Natural killer cell (primary cell): Measurements from ENCODE around the gene KLF5. TPM values are rescaled to one million over a fixed set of nuclear protein-coding genes. Genes with fewer than 3 reads are reported as not detected.

Experiments used
- ATAC-seq, 3 donors: fragments of 150-1000 bp in 2 of 3; fragments of 200-7000 bp in 1 of 3; cut with Tn5 transposase; 1 replicate in 1 of 3; 2 replicates in 2 of 3; pipeline ENCODE4 v1.10.0; 2021; ENCODE audit warnings: mild to moderate bottlenecking in 2 of 3, moderate library complexity in 2 of 3
- DNase-seq, 2 donors: peaks; one replicate each; pipeline versions ENCODE4 v3.0.0 to v3.0.0-alpha.2; 2013 to 2021; ENCODE audit warnings: mixed read lengths in 1 of 2
- H3K27ac ChIP-seq: one replicate; pipeline ENCODE4 v1.5.1; 2013; ENCODE audit warnings: mild to moderate bottlenecking, low read length
- H3K27me3 ChIP-seq: one replicate; pipeline ENCODE4 v1.6.1; 2013; ENCODE audit warnings: low read length; ENCODE audit not compliant: control insufficient read depth, insufficient read depth
- H3K36me3 ChIP-seq: one replicate; pipeline ENCODE4 v1.6.1; 2013; ENCODE audit warnings: low read length; ENCODE audit not compliant: control insufficient read depth, insufficient read depth
- H3K4me1 ChIP-seq: one replicate; pipeline ENCODE4 v1.6.1; 2013; ENCODE audit warnings: low read length; ENCODE audit not compliant: control insufficient read depth, insufficient read depth
- H3K4me3 ChIP-seq: one replicate; pipeline ENCODE4 v1.5.1; 2013; ENCODE audit warnings: low read length
- H3K9me3 ChIP-seq: one replicate; pipeline ENCODE4 v1.6.1; 2013; ENCODE audit warnings: low read length; ENCODE audit not compliant: control insufficient read depth, insufficient read depth
- H3K27ac Mint-ChIP-seq, 2 donors: one replicate each; pipeline ENCODE4 v1.8.0; 2022; ENCODE audit warnings: mild to moderate bottlenecking in 2 of 2, mixed read lengths in 2 of 2, moderate library complexity in 1 of 2
- H3K27me3 Mint-ChIP-seq, 2 donors: one replicate each; pipeline ENCODE4 v1.8.0; 2022; ENCODE audit warnings: low read depth in 2 of 2, mixed read lengths in 2 of 2
- H3K36me3 Mint-ChIP-seq: one replicate; pipeline ENCODE4 v1.8.0; 2022; ENCODE audit warnings: mixed read lengths
- H3K4me1 Mint-ChIP-seq, 2 donors: one replicate each; pipeline ENCODE4 v1.8.0; 2022; ENCODE audit warnings: mixed read lengths in 2 of 2
- H3K4me3 Mint-ChIP-seq: one replicate; pipeline ENCODE4 v1.8.0; 2022; ENCODE audit warnings: mild to moderate bottlenecking, moderate library complexity, mixed read lengths
- H3K9me3 Mint-ChIP-seq, 2 donors: one replicate each; pipeline ENCODE4 v1.8.0; 2022; ENCODE audit warnings: mixed read lengths in 2 of 2
- CTCF ChIP-seq: fragments of 200-600 bp; IDR thresholded peaks from one replicate; pipeline ENCODE4 v1.8.0; 2022; ENCODE audit warnings: antibody characterized with exemption
- WGBS: methylation state at CpG from one replicate; pipeline ENCODE4 v1.1.7; 2013; ENCODE audit warnings: missing lambda C conversion rate; ENCODE audit not compliant: insufficient coverage; 5-methylcytosine and 5-hydroxymethylcytosine counted together
- intact Hi-C: fragments of 100-400 bp; cut with micrococcal nuclease; formaldehyde crosslinking; loops from one replicate; pipeline ENCODE4 v1.14.2; 2022
- total RNA-seq, 4 donors: library from RNA; stranded (reverse); fragments of 120-200 nt in 1 of 4; gene quantifications; one replicate each; pipeline versions ENCODE4 v1.2.3 to v1.2.4, GENCODE V29; 2013 to 2022

KLF5 gene
- total RNA-seq, 3 donors from 2014 or later (not counting 1 experiment from before 2014, with no cell fraction given), result 1.2 to 48.5 (median 2.0) TPM

GRCh38 chr13:73062468-73062867, 3.7 kb downstream of the KLF5 start:
- Mint-ChIP-seq H3K9me3 (no peaks in the 10 kb centered on the region), H3K36me3 (no peaks in the 10 kb centered on the region), H3K4me3 (no peak overlapping the region), H3K4me1 (peaks cover 19 to 20% of the 10 kb centered on the region in 2 donors), H3K27me3 (peaks cover 39 to 51% of the 10 kb centered on the region in 2 donors), H3K27ac (no peak overlapping the region)
- Histone ChIP-seq H3K36me3 (no peaks in the 10 kb centered on the region), H3K4me3 (no peak overlapping the region), H3K9me3 (no peaks in the 10 kb centered on the region), H3K27ac (no peak overlapping the region), H3K4me1 (peaks cover 13% of the 10 kb centered on the region), H3K27me3 (peaks cover 22% of the 10 kb centered on the region)
- intact Hi-C loops, result no loop called here
- TF ChIP-seq CTCF, result no peak
- no peak for ATAC-seq
- WGBS, result 98% methylated on average over 9 of the region's 13 CpGs
- DNase-seq, result no peak

- Histone ChIP-seq H3K27ac (no peak overlapping the region), H3K27me3 (peaks cover 15% of the 10 kb centered on the region), H3K4me1 (peaks cover 13% of the 10 kb centered on the region), H3K36me3 (no peaks in the 10 kb centered on the region), H3K9me3 (no peaks in the 10 kb centered on the region), H3K4me3 (no peak overlapping the region)
- TF ChIP-seq CTCF, result no peak
- no peak for ATAC-seq
- H3K27me3 Mint-ChIP-seq, result peaks cover 33 to 44% of the 10 kb centered on the region in 2 donors
- no peaks in the 10 kb centered on the region for H3K36me3 Mint-ChIP-seq
- DNase-seq, result no peak
- intact Hi-C loops, result no loop called here
- no peak overlapping the region for H3K4me3 Mint-ChIP-seq
- peaks cover 15 to 20% of the 10 kb centered on the region in 2 donors for H3K4me1 Mint-ChIP-seq
- no peak overlapping the region for H3K27ac Mint-ChIP-seq
- 100% methylated on average over 1 of the region's 3 CpGs for WGBS
- H3K9me3 Mint-ChIP-seq, result no peaks in the 10 kb centered on the region
Observed at GRCh38 chr13:73063166-73063565, 4.4 kb downstream of the KLF5 start.

- Histone ChIP-seq H3K36me3 (no peaks in the 10 kb centered on the region), H3K27me3 (peaks cover 10% of the 10 kb centered on the region), H3K27ac (no peak overlapping the region), H3K4me1 (peaks cover 4% of the 10 kb centered on the region), H3K4me3 (no peak overlapping the region), H3K9me3 (no peaks in the 10 kb centered on the region)
- WGBS, result 94% methylated on average over 2 of the region's 2 CpGs
- Mint-ChIP-seq H3K36me3 (no peaks in the 10 kb centered on the region), H3K9me3 (no peaks in the 10 kb centered on the region), H3K4me3 (no peak overlapping the region), H3K27me3 (peaks cover 23 to 34% of the 10 kb centered on the region in 2 donors), H3K27ac (no peak overlapping the region), H3K4me1 (peaks cover 6 to 8% of the 10 kb centered on the region in 2 donors)
- ATAC-seq (no peak), DNase-seq (no peak)
- intact Hi-C loops, result no loop called here
- TF ChIP-seq CTCF, result no peak
Observed at GRCh38 chr13:73065036-73065435, 6.2 kb downstream of the KLF5 start.

- no peak overlapping the region for H3K27ac ChIP-seq
- no peaks in the 10 kb centered on the region for H3K9me3 Mint-ChIP-seq
- peaks cover 3% of the 10 kb centered on the region for H3K27me3 ChIP-seq
- H3K27me3 Mint-ChIP-seq, result peaks cover 15 to 26% of the 10 kb centered on the region in 2 donors
- intact Hi-C loops, result no loop called here
- H3K4me3 Mint-ChIP-seq, result no peak overlapping the region
- 94% methylated on average over 6 of the region's 7 CpGs for WGBS
- H3K4me1 ChIP-seq, result no peaks in the 10 kb centered on the region
- H3K9me3 ChIP-seq, result no peaks in the 10 kb centered on the region
- H3K36me3 ChIP-seq, result no peaks in the 10 kb centered on the region
- TF ChIP-seq CTCF, result no peak
- ATAC-seq, result no peak
- no peak overlapping the region for H3K27ac Mint-ChIP-seq
- no peaks in the 10 kb centered on the region for H3K4me1 Mint-ChIP-seq
- DNase-seq, result no peak
- H3K4me3 ChIP-seq, result no peak overlapping the region
- H3K36me3 Mint-ChIP-seq, result no peaks in the 10 kb centered on the region
Observed at GRCh38 chr13:73065665-73066340, 7.0 kb downstream of the KLF5 start.
